NT2/D1 (cell line): ENCODE data around the gene TPCN2.

Source experiments
- DNase-seq: peaks from one replicate; pipeline ENCODE4 v3.0.0-alpha.2; 2011; ENCODE audit warnings: low read depth, low spot score
- H3K27me3 ChIP-seq: 2 replicates; pipeline ENCODE4 v1.6.0; 2011; ENCODE audit warnings: mild to moderate bottlenecking; ENCODE audit not compliant: insufficient read length, insufficient read depth
- H3K36me3 ChIP-seq: 2 replicates; pipeline ENCODE4 v1.6.1; 2011; ENCODE audit warnings: mild to moderate bottlenecking, low read length, mixed read lengths; ENCODE audit not compliant: insufficient read depth, insufficient read length
- H3K4me1 ChIP-seq: 2 replicates; pipeline ENCODE4 v1.5.1; 2011; ENCODE audit not compliant: insufficient read depth, insufficient read length
- H3K4me3 ChIP-seq: 2 replicates; pipeline ENCODE4 v1.5.1; 2011; ENCODE audit warnings: low read depth; ENCODE audit not compliant: insufficient read length
- H3K9ac ChIP-seq: 2 replicates; pipeline ENCODE4 v1.6.0; 2011; ENCODE audit warnings: low read depth; ENCODE audit not compliant: insufficient read length
- H3K9me3 ChIP-seq: 2 replicates; pipeline ENCODE4 v1.5.1; 2011; ENCODE audit warnings: mild to moderate bottlenecking, low read length; ENCODE audit not compliant: insufficient read depth
- SUZ12 ChIP-seq: IDR thresholded peaks from 2 replicates; pipeline ENCODE4 v1.6.1; 2011; ENCODE audit not compliant: insufficient read length, insufficient read depth; ENCODE audit errors: extremely low read depth
- YY1 ChIP-seq: IDR thresholded peaks from 2 replicates; pipeline ENCODE4 v1.6.1; 2011; ENCODE audit not compliant: insufficient read length, insufficient read depth
- ZNF274 ChIP-seq: IDR thresholded peaks from 2 replicates; pipeline ENCODE4 v1.6.1; 2011; ENCODE audit warnings: mild to moderate bottlenecking, low read depth, low read length

Gene TPCN2

DNA sequence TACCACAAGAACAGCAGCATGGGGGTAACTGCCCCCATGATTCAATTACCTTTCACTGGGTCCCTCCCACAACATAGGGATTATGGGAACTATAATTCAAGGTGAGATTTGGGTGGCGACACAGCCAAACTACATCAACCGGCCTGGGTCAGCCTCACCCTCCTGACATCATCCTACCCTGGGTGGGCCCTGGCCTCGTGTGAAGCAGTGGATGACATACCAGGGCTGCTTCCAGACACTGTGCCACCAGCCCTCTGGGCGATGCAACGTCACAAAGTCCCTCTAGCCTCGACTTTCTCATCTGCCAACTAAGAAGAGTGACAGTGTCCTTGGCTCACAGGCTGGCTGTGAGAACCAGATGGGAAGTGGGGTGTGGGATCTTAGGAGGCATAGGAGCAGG lies 8.7 kb upstream of the TPCN2 start:
- DNase-seq: no peak
- H3K9ac ChIP-seq: no peak overlapping the region
- H3K9me3 ChIP-seq: no peaks in the 10 kb centered on the region
- no peaks in the 10 kb centered on the region for H3K27me3 ChIP-seq
- H3K4me1 ChIP-seq: peaks cover 12% of the 10 kb centered on the region
- H3K36me3 ChIP-seq: peaks cover 4% of the 10 kb centered on the region
- no peak overlapping the region for H3K4me3 ChIP-seq
- TF ChIP-seq SUZ12 (no peak), YY1 (no peak)

DNA sequence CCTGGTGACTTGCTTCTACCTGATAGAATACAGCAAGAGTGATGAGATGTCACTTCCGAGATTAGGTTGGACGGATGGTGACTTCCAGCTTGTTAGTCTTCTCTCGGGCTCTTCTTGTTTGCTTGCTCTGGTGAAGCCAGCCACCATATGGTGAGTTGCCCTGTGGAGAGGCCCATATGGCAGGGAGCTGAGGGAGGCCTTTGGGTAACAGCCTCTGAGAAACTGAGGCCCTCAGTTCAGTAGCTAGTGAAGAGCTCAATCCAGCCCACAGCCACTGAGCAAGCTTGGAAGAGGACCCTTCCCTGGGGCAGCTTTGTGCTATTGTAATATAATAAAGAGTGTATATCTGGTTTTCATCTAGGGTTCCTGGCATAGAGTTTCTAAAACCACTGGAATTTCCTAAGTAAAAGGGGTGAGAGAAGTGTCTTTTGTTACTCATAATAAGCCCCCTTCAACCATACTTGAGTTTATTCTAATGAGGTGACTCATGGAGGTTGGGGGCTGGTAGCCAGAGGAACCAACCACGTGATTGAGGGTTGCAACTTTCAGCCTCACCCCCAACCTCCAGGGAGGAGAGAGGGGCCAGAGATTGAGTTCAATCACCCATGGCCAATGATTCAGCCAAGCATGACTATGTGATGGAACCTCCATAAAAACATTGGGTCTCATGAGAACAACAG lies 8.0 kb upstream of the TPCN2 start:
- Histone ChIP-seq H3K9ac (no peak overlapping the region), H3K4me1 (peaks cover 10% of the 10 kb centered on the region), H3K4me3 (no peak overlapping the region), H3K27me3 (no peaks in the 10 kb centered on the region), H3K36me3 (peaks cover 4% of the 10 kb centered on the region), H3K9me3 (no peaks in the 10 kb centered on the region)
- DNase-seq: peak; percentile 73
- TF ChIP-seq YY1: no peak
- TF ChIP-seq ZNF274: no peak
- no peak for TF ChIP-seq SUZ12

DNA sequence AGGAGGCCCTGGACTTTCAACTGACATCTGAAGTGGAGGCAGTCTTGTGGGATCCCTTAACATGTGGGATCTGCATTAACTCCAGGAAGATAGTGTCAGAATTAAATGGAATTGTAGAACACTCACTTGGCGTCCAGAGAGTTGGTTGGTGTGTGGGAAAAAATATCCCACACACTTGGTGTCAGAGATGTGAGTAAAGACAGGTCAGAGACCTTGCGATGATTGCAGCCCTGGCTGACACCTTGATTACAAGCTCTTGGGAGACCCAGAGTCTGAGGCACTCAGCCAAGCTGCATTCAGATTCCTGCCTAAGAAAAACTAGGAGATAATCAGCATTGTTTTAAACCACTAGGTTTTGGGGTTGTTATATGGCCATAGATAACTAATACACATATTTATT lies 7.2 kb upstream of the TPCN2 start:
- Histone ChIP-seq H3K4me3 (no peak overlapping the region), H3K27me3 (no peaks in the 10 kb centered on the region), H3K4me1 (peaks cover 10% of the 10 kb centered on the region), H3K36me3 (peaks cover 4% of the 10 kb centered on the region), H3K9me3 (no peaks in the 10 kb centered on the region), H3K9ac (no peak overlapping the region)
- DNase-seq: no peak
- TF ChIP-seq SUZ12 (no peak), ZNF274 (no peak), YY1 (no peak)

DNA sequence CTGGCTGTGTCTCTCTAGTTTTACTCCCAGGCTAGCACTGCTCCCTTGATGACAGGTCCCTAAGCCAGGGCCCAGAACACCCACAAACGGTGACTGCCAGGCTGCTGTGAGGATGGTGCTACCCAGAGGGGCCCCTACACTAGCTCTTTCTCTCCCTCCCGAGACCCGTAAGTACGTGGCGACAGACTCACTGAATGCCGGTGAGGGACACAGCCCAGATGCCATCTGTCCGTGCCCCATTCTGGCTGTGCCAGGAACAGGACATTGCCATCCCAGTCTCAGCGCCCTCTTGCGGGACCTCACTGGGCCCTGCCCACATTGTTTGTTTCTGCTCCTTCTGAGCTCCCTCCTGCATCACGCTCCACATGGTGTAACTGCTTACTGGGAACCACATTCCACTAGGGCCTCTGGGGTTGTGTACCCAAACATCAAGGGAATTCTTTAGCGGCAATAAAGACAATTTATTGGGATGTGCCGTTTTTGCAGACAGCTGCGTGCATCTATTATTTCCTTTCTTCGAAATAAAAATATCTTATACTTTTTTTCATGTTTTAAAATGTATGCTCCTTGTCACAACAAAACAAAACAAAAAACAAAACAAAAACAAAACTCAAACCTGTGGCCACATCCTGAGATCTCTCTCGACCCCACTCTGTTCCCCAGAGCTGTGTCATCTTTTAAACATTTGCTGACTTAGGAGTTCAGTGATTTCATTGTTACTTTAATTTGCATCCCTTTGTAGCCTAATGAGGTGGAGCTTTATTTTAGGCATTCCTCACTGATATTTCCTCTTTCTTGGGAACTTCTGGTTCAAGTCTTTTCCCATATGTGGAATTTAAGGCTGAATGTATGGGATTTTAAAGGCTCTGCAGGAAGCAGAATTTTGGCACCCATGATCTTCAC lies 4.4 kb upstream of the TPCN2 start:
- H3K4me1 ChIP-seq: peaks cover 10% of the 10 kb centered on the region
- TF ChIP-seq SUZ12: no peak
- DNase-seq: peak; percentile 75
- H3K9ac ChIP-seq: peak overlapping the region; percentile 36
- H3K27me3 ChIP-seq: no peaks in the 10 kb centered on the region
- no peak overlapping the region for H3K4me3 ChIP-seq
- no peaks in the 10 kb centered on the region for H3K36me3 ChIP-seq
- no peaks in the 10 kb centered on the region for H3K9me3 ChIP-seq

DNA sequence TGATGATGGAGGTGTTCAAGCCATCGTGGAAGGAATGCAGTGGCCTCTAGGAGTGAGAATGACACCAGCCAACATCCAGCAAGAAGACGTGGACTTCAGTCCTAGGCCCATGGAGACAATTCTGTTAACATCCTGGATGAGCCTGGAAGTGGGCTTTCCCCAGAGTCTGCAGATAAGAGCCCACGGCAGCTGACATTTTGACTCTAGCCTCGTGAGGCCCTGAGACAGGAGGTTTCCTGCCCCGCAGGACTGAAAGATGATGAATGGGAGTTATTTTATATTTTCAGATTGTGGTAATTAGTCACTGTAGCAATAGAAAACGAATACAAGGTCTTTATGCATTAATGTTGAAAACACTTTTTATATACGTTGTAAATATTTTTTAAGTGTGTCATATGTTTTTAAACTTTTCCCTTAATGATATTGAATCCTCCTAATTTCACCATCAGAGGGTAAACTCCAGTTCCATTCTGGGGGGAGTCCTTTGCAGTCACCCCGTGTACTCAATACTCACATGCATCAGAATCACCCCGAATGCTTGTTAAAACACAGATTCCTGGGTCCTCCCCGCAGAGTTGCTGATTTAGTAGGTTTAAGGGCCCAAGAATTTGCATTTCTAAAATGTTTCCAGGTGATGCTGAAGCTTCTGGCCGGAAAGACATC lies 570 bp upstream of the TPCN2 start:
- Histone ChIP-seq H3K9ac (peak overlapping the region; percentile 42), H3K27me3 (no peaks in the 10 kb centered on the region), H3K4me1 (peaks cover 22% of the 10 kb centered on the region), H3K9me3 (no peaks in the 10 kb centered on the region), H3K4me3 (peak overlapping the region; percentile 24), H3K36me3 (peaks cover 29% of the 10 kb centered on the region)
- TF ChIP-seq YY1 (no peak), ZNF274 (no peak), SUZ12 (no peak)
- DNase-seq: no peak

DNA sequence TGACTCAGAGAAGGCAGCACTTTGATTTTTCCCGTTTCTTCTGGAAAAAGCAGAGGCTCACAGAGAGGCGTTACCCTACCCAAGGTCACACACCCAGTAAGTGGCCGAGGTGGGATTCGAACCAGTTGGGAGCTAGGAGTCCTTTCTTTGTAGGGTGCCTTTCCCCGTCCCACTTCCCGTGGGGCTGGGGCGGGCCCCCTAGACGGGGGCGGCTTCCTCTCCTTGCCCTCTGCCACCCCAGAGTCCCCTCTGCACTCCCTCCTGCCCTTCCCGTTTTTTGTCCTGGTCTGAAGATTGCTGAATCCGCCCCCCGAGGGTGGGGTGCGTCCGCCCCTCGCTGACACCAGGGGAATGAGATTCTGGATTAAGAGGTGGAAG lies 747 bp downstream of the TPCN2 start:
- Histone ChIP-seq H3K9ac (peak overlapping the region; percentile 97), H3K4me3 (peak overlapping the region; percentile 82), H3K36me3 (peaks cover 40% of the 10 kb centered on the region), H3K9me3 (no peaks in the 10 kb centered on the region), H3K27me3 (no peaks in the 10 kb centered on the region), H3K4me1 (peaks cover 16% of the 10 kb centered on the region)
- TF ChIP-seq SUZ12 (no peak), YY1 (no peak), ZNF274 (no peak)
- no peak for DNase-seq

DNA sequence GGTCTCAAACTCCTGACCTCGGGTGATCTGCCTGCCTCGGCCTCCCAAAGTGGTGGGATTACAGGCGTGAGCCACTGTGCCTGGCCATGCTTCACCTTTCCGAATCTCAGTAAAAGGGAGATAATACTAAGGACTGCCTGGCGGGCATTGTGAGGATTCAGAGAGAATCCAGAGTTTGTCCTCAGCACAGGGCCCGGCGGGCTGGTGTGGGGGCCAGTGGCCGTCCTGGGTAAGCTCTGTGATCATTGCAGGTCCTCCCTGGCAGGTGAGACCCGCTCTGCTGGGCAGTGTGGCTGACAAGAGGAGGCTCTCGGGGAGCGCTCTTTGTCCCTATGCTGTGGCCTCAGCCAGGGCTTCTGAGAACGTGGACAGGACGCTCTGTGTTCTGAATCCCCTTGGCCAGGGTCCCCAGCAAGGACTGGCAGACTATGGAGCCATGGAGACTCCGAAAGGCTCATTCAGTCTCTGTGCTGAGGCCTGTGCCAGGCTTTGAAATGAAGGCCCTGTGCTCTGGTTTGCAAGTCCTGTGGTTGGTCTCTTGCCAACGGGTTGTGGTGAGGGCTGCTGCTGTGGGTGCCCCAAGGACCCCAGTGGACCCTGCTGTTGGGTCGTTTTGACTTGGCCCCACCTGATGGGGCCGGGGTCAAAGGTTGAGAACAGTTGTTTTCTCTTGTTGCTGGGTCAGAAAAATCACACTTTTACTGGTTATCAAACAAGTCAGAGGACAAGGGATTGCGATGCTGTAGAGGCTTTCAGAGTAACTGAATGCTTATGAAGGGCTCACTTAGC lies 2.1 kb downstream of the TPCN2 start:
- peak overlapping the region; percentile 42 for H3K9ac ChIP-seq
- DNase-seq: no peak
- H3K36me3 ChIP-seq: peaks cover 53% of the 10 kb centered on the region
- no peak overlapping the region for H3K4me3 ChIP-seq
- no peaks in the 10 kb centered on the region for H3K27me3 ChIP-seq
- H3K4me1 ChIP-seq: peaks cover 16% of the 10 kb centered on the region
- H3K9me3 ChIP-seq: no peaks in the 10 kb centered on the region
- no peak for TF ChIP-seq SUZ12
- TF ChIP-seq ZNF274: no peak
- no peak for TF ChIP-seq YY1
